ENCODE results near the gene PRDM10.
"Not testable (repeated sequence)": the region's sequence is repeated elsewhere in the genome, so short reads cannot be mapped to it uniquely, and the experiment has no call there.

Gene PRDM10

GRCh38 chr11:129975543-129975942, 27.1 kb downstream of the PRDM10 start:
- no peak for TF ChIP-seq ZNF274 (IDR thresholded peaks at IDR 0.05; ENCODE audit: low read depth, low read length)
- no peak overlapping the region for H3K4me3 ChIP-seq (ENCODE audit: low read length)

- no peak overlapping the region for H3K4me3 ChIP-seq (ENCODE audit: low read length)
- TF ChIP-seq ZNF274 (IDR thresholded peaks at IDR 0.05; ENCODE audit: low read depth, low read length) = no peak
Measured at GRCh38 chr11:129974672-129975071, 28.0 kb downstream of the PRDM10 start.

GRCh38 chr11:129974237-129974636, 28.4 kb downstream of the PRDM10 start:
- H3K4me3 ChIP-seq (ENCODE audit: low read length) = no peak overlapping the region
- no peak for TF ChIP-seq ZNF274 (IDR thresholded peaks at IDR 0.05; ENCODE audit: low read depth, low read length)

- no peak overlapping the region for H3K4me3 ChIP-seq (ENCODE audit: low read length)
- TF ChIP-seq ZNF274 (IDR thresholded peaks at IDR 0.05; ENCODE audit: low read depth, low read length) = no peak
Measured at GRCh38 chr11:129973809-129974208, 28.8 kb downstream of the PRDM10 start.

GRCh38 chr11:129973068-129973467, 29.6 kb downstream of the PRDM10 start:
- no peak overlapping the region for H3K4me3 ChIP-seq (ENCODE audit: low read length)
- no peak for TF ChIP-seq ZNF274 (IDR thresholded peaks at IDR 0.05; ENCODE audit: low read depth, low read length)

GRCh38 chr11:129972611-129973010, 30.0 kb downstream of the PRDM10 start:
- H3K4me3 ChIP-seq (ENCODE audit: low read length) = no peak overlapping the region
- no peak for TF ChIP-seq ZNF274 (IDR thresholded peaks at IDR 0.05; ENCODE audit: low read depth, low read length)

- not testable (repeated sequence) for H3K4me3 ChIP-seq (ENCODE audit: low read length)
Measured at GRCh38 chr11:129971856-129972255, 30.8 kb downstream of the PRDM10 start.

GRCh38 chr11:129969920-129970319, 32.7 kb downstream of the PRDM10 start:
- no peak overlapping the region for H3K4me3 ChIP-seq (ENCODE audit: low read length)
- TF ChIP-seq ZNF274 (IDR thresholded peaks at IDR 0.05; ENCODE audit: low read depth, low read length) = no peak

- H3K4me3 ChIP-seq (ENCODE audit: low read length) = no peak overlapping the region
- no peak for TF ChIP-seq ZNF274 (IDR thresholded peaks at IDR 0.05; ENCODE audit: low read depth, low read length)
Measured at GRCh38 chr11:129968591-129969419, 33.8 kb downstream of the PRDM10 start.

- H3K4me3 ChIP-seq (ENCODE audit: low read length) = no peak overlapping the region
- no peak for TF ChIP-seq ZNF274 (IDR thresholded peaks at IDR 0.05; ENCODE audit: low read depth, low read length)
Measured at GRCh38 chr11:129967996-129968395, 34.6 kb downstream of the PRDM10 start.

GRCh38 chr11:129965248-129965647, 37.4 kb downstream of the PRDM10 start:
- no peak overlapping the region for H3K4me3 ChIP-seq (ENCODE audit: low read length)
- no peak for TF ChIP-seq ZNF274 (IDR thresholded peaks at IDR 0.05; ENCODE audit: low read depth, low read length)

- no peak for TF ChIP-seq ZNF274 (IDR thresholded peaks at IDR 0.05; ENCODE audit: low read depth, low read length)
- H3K4me3 ChIP-seq (ENCODE audit: low read length) = no peak overlapping the region
Measured at GRCh38 chr11:129960216-129961214, 42.1 kb downstream of the PRDM10 start.

- no peak overlapping the region for H3K4me3 ChIP-seq (ENCODE audit: low read length)
- TF ChIP-seq ZNF274 (IDR thresholded peaks at IDR 0.05; ENCODE audit: low read depth, low read length) = no peak
Measured at GRCh38 chr11:129959687-129960086, 42.9 kb downstream of the PRDM10 start.

- TF ChIP-seq ZNF274 (IDR thresholded peaks at IDR 0.05; ENCODE audit: low read depth, low read length) = no peak
- no peak overlapping the region for H3K4me3 ChIP-seq (ENCODE audit: low read length)
Measured at GRCh38 chr11:129955282-129955681, 47.4 kb downstream of the PRDM10 start.

- H3K4me3 ChIP-seq (ENCODE audit: low read length) = not testable (repeated sequence)
Measured at GRCh38 chr11:129954703-129955102, 47.9 kb downstream of the PRDM10 start.
